Measurements from ENCODE around the gene ZNF462. TPM values are rescaled to one million over a fixed set of nuclear protein-coding genes. Genes with fewer than 3 reads are reported as not detected.

ZNF462 gene
- total and polyA plus RNA-seq, 4 donors, result 1.3 to 24.0 (median 9.2) TPM

GRCh38 chr9:106963684-106964083, 100.7 kb downstream of the ZNF462 start:
- H3K4me1 ChIP-seq (ENCODE audit: control insufficient read depth in 1 of 2, insufficient read depth in 2 of 2, low read length in 2 of 2), result no peaks in the 10 kb centered on the region
- 76 to 82% methylated on average over 3 of the region's 3 CpGs for WGBS, 2 donors
- no peak for ATAC-seq (ENCODE audit: low FRiP score)

GRCh38 chr9:106964329-106964728, 101.4 kb downstream of the ZNF462 start:
- no peak overlapping the region for H3K27ac ChIP-seq (ENCODE audit: low read depth in 1 of 2, low read length in 2 of 2)
- 92 to 95% methylated on average over 2 of the region's 2 CpGs for WGBS, 2 donors
- no peaks in the 10 kb centered on the region for H3K9me3 ChIP-seq (ENCODE audit: control insufficient read depth, low read length)
- H3K4me3 ChIP-seq (ENCODE audit: low read length in 2 of 2), result no peak overlapping the region
- DNase-seq, result no peak
- H3K27me3 ChIP-seq (ENCODE audit: control insufficient read depth in 1 of 2, insufficient read depth in 2 of 2, low read length in 1 of 2), result no peaks in the 10 kb centered on the region
- H3K4me1 ChIP-seq (ENCODE audit: control insufficient read depth in 1 of 2, insufficient read depth in 2 of 2, low read length in 2 of 2), result no peaks in the 10 kb centered on the region
- intact Hi-C loops (cut with DNase I), result no loop called here
- H3K36me3 ChIP-seq (ENCODE audit: control insufficient read depth in 1 of 2, insufficient read depth in 2 of 2, low read length in 1 of 2), result no peaks in the 10 kb centered on the region
- no peak for ATAC-seq (ENCODE audit: low FRiP score)

More at GRCh38 chr9:106963684-106964083, 100.7 kb downstream of the ZNF462 start:
- DNase-seq, result no peak
- Histone ChIP-seq H3K27me3 (ENCODE audit: control insufficient read depth in 1 of 2, insufficient read depth in 2 of 2, low read length in 1 of 2) (no peaks in the 10 kb centered on the region), H3K4me3 (ENCODE audit: low read length in 2 of 2) (no peak overlapping the region), H3K36me3 (ENCODE audit: control insufficient read depth in 1 of 2, insufficient read depth in 2 of 2, low read length in 1 of 2) (peaks cover 0 to under 1% of the 10 kb centered on the region in 2 donors), H3K27ac (ENCODE audit: low read depth in 1 of 2, low read length in 2 of 2) (no peak overlapping the region), H3K9me3 (ENCODE audit: control insufficient read depth, low read length) (no peaks in the 10 kb centered on the region)
- intact Hi-C loops (cut with DNase I), result no loop called here

GRCh38 chr9:106964822-106965525, 102.0 kb downstream of the ZNF462 start:
- Histone ChIP-seq H3K9me3 (ENCODE audit: control insufficient read depth, low read length) (no peaks in the 10 kb centered on the region), H3K36me3 (ENCODE audit: control insufficient read depth in 1 of 2, insufficient read depth in 2 of 2, low read length in 1 of 2) (no peaks in the 10 kb centered on the region), H3K4me1 (ENCODE audit: control insufficient read depth in 1 of 2, insufficient read depth in 2 of 2, low read length in 2 of 2) (no peaks in the 10 kb centered on the region), H3K27ac (ENCODE audit: low read depth in 1 of 2, low read length in 2 of 2) (no peak overlapping the region), H3K4me3 (ENCODE audit: low read length in 2 of 2) (no peak overlapping the region), H3K27me3 (ENCODE audit: control insufficient read depth in 1 of 2, insufficient read depth in 2 of 2, low read length in 1 of 2) (no peaks in the 10 kb centered on the region)
- ATAC-seq (ENCODE audit: low FRiP score) (no peak), DNase-seq (no peak)
- 72 to 83% methylated on average over 4 of the region's 4 CpGs for WGBS, 2 donors
- intact Hi-C loops (cut with DNase I), result no loop called here

GRCh38 chr9:106966481-106966880, 103.5 kb downstream of the ZNF462 start:
- H3K27ac ChIP-seq (ENCODE audit: low read depth in 1 of 2, low read length in 2 of 2), result no peak overlapping the region

GRCh38 chr9:106969696-106970095, 106.7 kb downstream of the ZNF462 start:
- H3K4me1 ChIP-seq (ENCODE audit: control insufficient read depth in 1 of 2, insufficient read depth in 2 of 2, low read length in 2 of 2), result no peaks in the 10 kb centered on the region
- no peak overlapping the region for H3K27ac ChIP-seq (ENCODE audit: low read depth in 1 of 2, low read length in 2 of 2)
- ATAC-seq (ENCODE audit: low FRiP score) (no peak), DNase-seq (no peak)
- no peak overlapping the region for H3K4me3 ChIP-seq (ENCODE audit: low read length in 2 of 2)
- no peaks in the 10 kb centered on the region for H3K27me3 ChIP-seq (ENCODE audit: control insufficient read depth in 1 of 2, insufficient read depth in 2 of 2, low read length in 1 of 2)
- intact Hi-C loops (cut with DNase I), result no loop called here
- H3K9me3 ChIP-seq (ENCODE audit: control insufficient read depth, low read length), result no peaks in the 10 kb centered on the region
- peaks cover 0 to 5% of the 10 kb centered on the region in 2 donors for H3K36me3 ChIP-seq (ENCODE audit: control insufficient read depth in 1 of 2, insufficient read depth in 2 of 2, low read length in 1 of 2)

More at GRCh38 chr9:106966481-106966880, 103.5 kb downstream of the ZNF462 start:
- DNase-seq (no peak), ATAC-seq (ENCODE audit: low FRiP score) (no peak)
- 91 to 100% methylated on average over 1 of the region's 1 CpG for WGBS, 2 donors
- intact Hi-C loops (cut with DNase I), result no loop called here
- no peak overlapping the region for H3K4me3 ChIP-seq (ENCODE audit: low read length in 2 of 2)
- no peaks in the 10 kb centered on the region for H3K4me1 ChIP-seq (ENCODE audit: control insufficient read depth in 1 of 2, insufficient read depth in 2 of 2, low read length in 2 of 2)
- no peaks in the 10 kb centered on the region for H3K27me3 ChIP-seq (ENCODE audit: control insufficient read depth in 1 of 2, insufficient read depth in 2 of 2, low read length in 1 of 2)
- H3K36me3 ChIP-seq (ENCODE audit: control insufficient read depth in 1 of 2, insufficient read depth in 2 of 2, low read length in 1 of 2), result no peaks in the 10 kb centered on the region
- no peaks in the 10 kb centered on the region for H3K9me3 ChIP-seq (ENCODE audit: control insufficient read depth, low read length)

GRCh38 chr9:106970219-106970975, 107.4 kb downstream of the ZNF462 start:
- intact Hi-C loops (cut with DNase I), result no loop called here
- DNase-seq (no peak), ATAC-seq (ENCODE audit: low FRiP score) (no peak)
- Histone ChIP-seq H3K36me3 (ENCODE audit: control insufficient read depth in 1 of 2, insufficient read depth in 2 of 2, low read length in 1 of 2) (peaks cover 0 to 5% of the 10 kb centered on the region in 2 donors), H3K4me1 (ENCODE audit: control insufficient read depth in 1 of 2, insufficient read depth in 2 of 2, low read length in 2 of 2) (no peaks in the 10 kb centered on the region), H3K9me3 (ENCODE audit: control insufficient read depth, low read length) (no peaks in the 10 kb centered on the region), H3K27ac (ENCODE audit: low read depth in 1 of 2, low read length in 2 of 2) (no peak overlapping the region), H3K27me3 (ENCODE audit: control insufficient read depth in 1 of 2, insufficient read depth in 2 of 2, low read length in 1 of 2) (no peaks in the 10 kb centered on the region), H3K4me3 (ENCODE audit: low read length in 2 of 2) (no peak overlapping the region)
- 48 to 73% methylated on average over 9 of the region's 9 CpGs for WGBS, 2 donors

GRCh38 chr9:106970976-106971457, 108.1 kb downstream of the ZNF462 start:
- Histone ChIP-seq H3K9me3 (ENCODE audit: control insufficient read depth, low read length) (no peaks in the 10 kb centered on the region), H3K27me3 (ENCODE audit: control insufficient read depth in 1 of 2, insufficient read depth in 2 of 2, low read length in 1 of 2) (no peaks in the 10 kb centered on the region), H3K4me1 (ENCODE audit: control insufficient read depth in 1 of 2, insufficient read depth in 2 of 2, low read length in 2 of 2) (no peaks in the 10 kb centered on the region), H3K36me3 (ENCODE audit: control insufficient read depth in 1 of 2, insufficient read depth in 2 of 2, low read length in 1 of 2) (peaks cover 0 to 5% of the 10 kb centered on the region in 2 donors), H3K4me3 (ENCODE audit: low read length in 2 of 2) (no peak overlapping the region), H3K27ac (ENCODE audit: low read depth in 1 of 2, low read length in 2 of 2) (no peak overlapping the region)
- DNase-seq (no peak), ATAC-seq (ENCODE audit: low FRiP score) (no peak)
- intact Hi-C loops (cut with DNase I), result no loop called here
- WGBS, 2 donors, result 60 to 82% methylated on average over 5 of the region's 5 CpGs

DNA sequence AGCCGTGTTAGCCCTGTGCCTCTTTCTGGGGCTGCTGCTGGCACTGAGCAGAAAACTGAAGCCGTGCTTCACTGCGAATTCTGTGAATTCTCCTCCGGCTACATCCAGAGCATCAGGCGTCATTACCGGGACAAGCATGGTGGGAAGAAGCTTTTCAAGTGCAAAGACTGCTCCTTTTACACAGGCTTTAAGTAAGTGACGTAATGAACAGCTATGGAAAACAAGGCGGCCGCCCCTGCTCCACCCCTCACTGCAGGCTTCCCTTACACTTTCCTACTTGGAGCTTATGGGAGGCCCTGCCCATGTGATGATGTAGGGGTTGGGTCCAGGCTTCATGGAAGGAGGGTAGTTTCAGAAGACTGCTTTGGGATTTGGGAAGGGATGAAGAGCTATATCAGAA, 109.1 kb downstream of the ZNF462 start:
- Histone ChIP-seq H3K27me3 (ENCODE audit: control insufficient read depth in 1 of 2, insufficient read depth in 2 of 2, low read length in 1 of 2) (no peaks in the 10 kb centered on the region), H3K4me3 (ENCODE audit: low read length in 2 of 2) (no peak overlapping the region), H3K36me3 (ENCODE audit: control insufficient read depth in 1 of 2, insufficient read depth in 2 of 2, low read length in 1 of 2) (peaks cover 2 to 5% of the 10 kb centered on the region in 2 donors), H3K27ac (ENCODE audit: low read depth in 1 of 2, low read length in 2 of 2) (no peak overlapping the region), H3K9me3 (ENCODE audit: control insufficient read depth, low read length) (no peaks in the 10 kb centered on the region), H3K4me1 (ENCODE audit: control insufficient read depth in 1 of 2, insufficient read depth in 2 of 2, low read length in 2 of 2) (no peaks in the 10 kb centered on the region)
- no peak for ATAC-seq (ENCODE audit: low FRiP score)
- intact Hi-C loops (cut with DNase I), result no loop called here
- 92 to 95% methylated on average over 9 of the region's 9 CpGs for WGBS, 2 donors
- peak in 1 of 2 donors; percentile 40 for DNase-seq

DNA sequence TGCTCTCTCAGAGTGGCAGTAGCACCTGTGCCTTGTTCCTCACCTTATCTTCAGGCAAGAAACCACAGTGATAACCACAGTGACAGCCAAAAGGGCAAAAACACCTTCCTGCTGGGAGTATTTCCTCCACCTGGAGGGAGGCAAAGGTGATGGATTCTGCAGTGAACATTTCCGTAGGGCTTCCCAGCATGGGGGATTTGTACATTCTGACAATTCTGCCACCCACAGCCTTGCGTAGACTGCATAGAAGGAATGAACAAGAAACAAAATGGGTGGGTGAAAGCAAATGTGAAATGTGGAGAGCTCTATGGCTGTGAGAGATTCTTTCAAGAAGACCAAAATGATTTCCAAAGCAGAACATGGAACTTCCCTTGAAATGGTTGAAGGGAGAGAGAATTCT, 111.4 kb downstream of the ZNF462 start:
- 95 to 97% methylated on average over 2 of the region's 2 CpGs for WGBS, 2 donors
- Histone ChIP-seq H3K27ac (ENCODE audit: low read depth in 1 of 2, low read length in 2 of 2) (no peak overlapping the region), H3K4me3 (ENCODE audit: low read length in 2 of 2) (no peak overlapping the region), H3K36me3 (ENCODE audit: control insufficient read depth in 1 of 2, insufficient read depth in 2 of 2, low read length in 1 of 2) (peaks cover 2 to 5% of the 10 kb centered on the region in 2 donors), H3K9me3 (ENCODE audit: control insufficient read depth, low read length) (no peaks in the 10 kb centered on the region), H3K4me1 (ENCODE audit: control insufficient read depth in 1 of 2, insufficient read depth in 2 of 2, low read length in 2 of 2) (no peaks in the 10 kb centered on the region), H3K27me3 (ENCODE audit: control insufficient read depth in 1 of 2, insufficient read depth in 2 of 2, low read length in 1 of 2) (no peaks in the 10 kb centered on the region)
- ATAC-seq (ENCODE audit: low FRiP score), result no peak
- no peak for DNase-seq
- intact Hi-C loops (cut with DNase I), result no loop called here
